PFSK-1 (cell line): Measurements from ENCODE around the gene CEL.

Experiments
- FOXP2 ChIP-seq: optimal IDR thresholded peaks from 2 replicates; pipeline ENCODE3; 2011; ENCODE audit warnings: borderline replicate concordance, control low read depth, inconsistent platforms; ENCODE audit not compliant: insufficient read depth; ENCODE audit errors: extremely low read length, extremely low read depth
- POLR2AphosphoS5 ChIP-seq: IDR thresholded peaks from 2 replicates; pipeline ENCODE4 v1.6.1; 2012; ENCODE audit warnings: low read depth, mild to moderate bottlenecking, control low read depth, low read length, moderate library complexity
- REST ChIP-seq, 2 experiments: IDR thresholded peaks; 2 replicates each; pipeline versions ENCODE4 v1.6.1 to v1.8.0; 2011 to 2012; ENCODE audit warnings: low read depth in 2 of 2, low read length in 2 of 2, control low read depth in 1 of 2, inconsistent platforms in 1 of 2, mild to moderate bottlenecking in 1 of 2, moderate library complexity in 1 of 2; ENCODE audit not compliant: insufficient read depth in 1 of 2
- SIN3A ChIP-seq: IDR thresholded peaks from 2 replicates; pipeline ENCODE4 v1.6.1; 2012; ENCODE audit warnings: mild to moderate bottlenecking, low read length, moderate library complexity, borderline replicate concordance; ENCODE audit not compliant: insufficient read depth
- TAF1 ChIP-seq: IDR thresholded peaks from 2 replicates; pipeline ENCODE4 v1.6.1; 2012; ENCODE audit warnings: low read length, control low read depth, borderline replicate concordance; ENCODE audit not compliant: insufficient read depth

CEL gene

GRCh38 chr9:133031496-133031911 is 30.3 kb upstream of the CEL start:
- TF ChIP-seq POLR2AphosphoS5 (no peak), TAF1 (no peak), FOXP2 (no peak), SIN3A (no peak), REST (IDR thresholded peaks at IDR 0.05; ENCODE audit: insufficient read depth in 1 of 2, low read depth in 2 of 2, low read length in 2 of 2) (no peak)

GRCh38 chr9:133032171-133032570 is 29.6 kb upstream of the CEL start:
- no peak for TF ChIP-seq REST (IDR thresholded peaks at IDR 0.05; ENCODE audit: insufficient read depth in 1 of 2, low read depth in 2 of 2, low read length in 2 of 2)
- TF ChIP-seq TAF1, result no peak
- TF ChIP-seq POLR2AphosphoS5, result no peak
- no peak for TF ChIP-seq FOXP2
- no peak for TF ChIP-seq SIN3A

- TF ChIP-seq SIN3A (no peak), FOXP2 (no peak), POLR2AphosphoS5 (no peak), REST (IDR thresholded peaks at IDR 0.05; ENCODE audit: insufficient read depth in 1 of 2, low read depth in 2 of 2, low read length in 2 of 2) (no peak), TAF1 (no peak)
Observed at GRCh38 chr9:133035669-133036068, 26.1 kb upstream of the CEL start.

GRCh38 chr9:133037775-133038515 is 23.8 kb upstream of the CEL start:
- TF ChIP-seq REST (IDR thresholded peaks at IDR 0.05; ENCODE audit: insufficient read depth in 1 of 2, low read depth in 2 of 2, low read length in 2 of 2) (no peak), TAF1 (no peak), FOXP2 (no peak), POLR2AphosphoS5 (no peak), SIN3A (no peak)

GRCh38 chr9:133041958-133042357 is 19.8 kb upstream of the CEL start:
- no peak for TF ChIP-seq SIN3A
- no peak for TF ChIP-seq REST (IDR thresholded peaks at IDR 0.05; ENCODE audit: insufficient read depth in 1 of 2, low read depth in 2 of 2, low read length in 2 of 2)
- TF ChIP-seq TAF1, result no peak
- TF ChIP-seq FOXP2, result no peak
- no peak for TF ChIP-seq POLR2AphosphoS5
